SK-N-MC (cell line): ENCODE data around the gene DMXL2.
"Not testable (repeated sequence)": the region's sequence is repeated elsewhere in the genome, so short reads cannot be mapped to it uniquely, and the experiment has no call there.

ENCODE experiments used
- DNase-seq: peaks from one replicate; pipeline ENCODE4 v3.0.0-alpha.2; 2011; ENCODE audit warnings: low read depth, low spot score
- H3K27ac ChIP-seq: fragments of 200-600 bp; sonication (generic); 2 replicates; pipeline ENCODE4 v1.5.1; 2016; ENCODE audit warnings: mixed run types
- H3K36me3 ChIP-seq: fragments of 200-600 bp; sonication (generic); 2 replicates; pipeline ENCODE4 v1.6.1; 2017; ENCODE audit warnings: antibody characterized with exemption, low read length, mixed read lengths; ENCODE audit not compliant: insufficient read depth
- H3K4me3 ChIP-seq: fragments of 200-600 bp; sonication (generic); 2 replicates; pipeline ENCODE4 v1.5.1; 2016
- H3K9ac ChIP-seq: fragments of 200-600 bp; sonication (generic); 2 replicates; pipeline ENCODE4 v1.8.0; 2017; ENCODE audit warnings: mixed run types, mixed read lengths; ENCODE audit not compliant: insufficient read length
- H3K9me3 ChIP-seq: fragments of 200-600 bp; sonication (generic); 2 replicates; pipeline ENCODE4 v1.6.1; 2017; ENCODE audit warnings: low read depth, mild to moderate bottlenecking, antibody characterized with exemption, low read length, moderate library complexity, mixed read lengths
- EZH2 ChIP-seq: fragments of 200-600 bp; sonication (generic); IDR thresholded peaks from one replicate; pipeline ENCODE4 v1.6.1; 2017; ENCODE audit warnings: antibody characterized with exemption
- FOXP2 ChIP-seq: optimal IDR thresholded peaks from 2 replicates; pipeline ENCODE3; 2011; ENCODE audit warnings: mild to moderate bottlenecking, moderate library complexity; ENCODE audit not compliant: insufficient read depth; ENCODE audit errors: extremely low read length, control extremely low read depth
- POLR2AphosphoS5 ChIP-seq: IDR thresholded peaks from 2 replicates; pipeline ENCODE4 v1.6.1; 2012; ENCODE audit warnings: mild to moderate bottlenecking, low read depth, low read length, borderline replicate concordance

The DMXL2 gene

GRCh38 chr15:51460796-51461195 lies 161.8 kb downstream of the DMXL2 start:
- H3K9me3 ChIP-seq = no peaks in the 10 kb centered on the region
- no peak overlapping the region for H3K4me3 ChIP-seq
- H3K27ac ChIP-seq = no peak overlapping the region
- no peak for TF ChIP-seq FOXP2
- no peak for TF ChIP-seq EZH2
- no peak for TF ChIP-seq POLR2AphosphoS5
- no peak overlapping the region for H3K9ac ChIP-seq
- peaks cover 80% of the 10 kb centered on the region for H3K36me3 ChIP-seq
- DNase-seq = no peak

- no peak for DNase-seq
- H3K36me3 ChIP-seq = peaks cover 92% of the 10 kb centered on the region
- no peaks in the 10 kb centered on the region for H3K9me3 ChIP-seq
- no peak overlapping the region for H3K4me3 ChIP-seq
- no peak overlapping the region for H3K9ac ChIP-seq
- no peak overlapping the region for H3K27ac ChIP-seq
- no peak for TF ChIP-seq EZH2
- no peak for TF ChIP-seq POLR2AphosphoS5
These were observed 172.6 kb downstream of the DMXL2 start for GRCh38 chr15:51450001-51450400.

GRCh38 chr15:51448622-51449399 lies 173.8 kb downstream of the DMXL2 start:
- Histone ChIP-seq H3K9me3 (no peaks in the 10 kb centered on the region), H3K36me3 (peaks cover 90% of the 10 kb centered on the region), H3K27ac (no peak overlapping the region), H3K4me3 (no peak overlapping the region), H3K9ac (no peak overlapping the region)
- no peak for TF ChIP-seq FOXP2
- no peak for TF ChIP-seq POLR2AphosphoS5
- no peak for TF ChIP-seq EZH2
- no peak for DNase-seq

GRCh38 chr15:51447855-51448621 lies 174.5 kb downstream of the DMXL2 start:
- TF ChIP-seq POLR2AphosphoS5 (no peak), EZH2 (no peak), FOXP2 (no peak)
- Histone ChIP-seq H3K9ac (no peak overlapping the region), H3K27ac (no peak overlapping the region), H3K9me3 (no peaks in the 10 kb centered on the region), H3K36me3 (peaks cover 84% of the 10 kb centered on the region), H3K4me3 (no peak overlapping the region)
- DNase-seq = no peak

DNA sequence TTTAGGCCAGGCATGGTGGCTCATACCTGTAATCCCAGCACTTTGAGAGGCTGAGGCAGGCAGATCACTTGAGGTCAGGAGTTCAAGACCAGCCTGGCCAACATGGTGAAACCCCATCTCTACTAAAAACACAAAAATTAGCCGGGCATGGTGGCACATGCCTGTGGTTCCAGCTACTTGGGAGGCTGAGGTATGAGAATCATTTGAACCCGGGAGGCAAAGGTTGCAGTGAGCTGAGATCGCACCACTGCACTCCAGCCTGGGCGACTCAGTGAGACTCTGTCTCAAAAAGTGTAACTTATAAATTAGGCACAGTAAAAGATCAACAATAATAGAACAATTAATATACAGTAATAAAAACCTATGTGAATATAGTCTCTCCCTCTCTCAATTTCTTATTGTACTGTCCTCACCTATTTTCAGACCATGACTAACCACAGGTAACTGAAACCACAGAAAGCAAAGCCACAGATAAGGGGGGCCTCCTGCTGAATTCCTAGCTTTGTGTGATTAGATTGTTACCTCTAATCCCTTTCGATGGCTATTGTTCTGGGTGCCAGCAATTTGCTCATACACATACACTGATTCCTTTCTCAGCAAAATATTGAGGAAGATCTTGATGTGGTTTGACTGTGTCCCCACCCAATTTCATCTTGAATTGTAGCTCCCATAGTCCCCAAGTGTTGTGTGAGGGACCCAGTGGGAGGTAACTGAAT lies 176.4 kb downstream of the DMXL2 start:
- H3K9me3 ChIP-seq, H3K9ac ChIP-seq, H3K4me3 ChIP-seq, H3K27ac ChIP-seq, DNase-seq: not testable (repeated sequence)
- peaks cover 68% of the 10 kb centered on the region for H3K36me3 ChIP-seq

GRCh38 chr15:51444807-51445206 lies 177.8 kb downstream of the DMXL2 start:
- no peak for DNase-seq
- Histone ChIP-seq H3K9ac (no peak overlapping the region), H3K4me3 (no peak overlapping the region), H3K9me3 (no peaks in the 10 kb centered on the region), H3K36me3 (peaks cover 54% of the 10 kb centered on the region), H3K27ac (no peak overlapping the region)
- no peak for TF ChIP-seq FOXP2
- no peak for TF ChIP-seq EZH2
- no peak for TF ChIP-seq POLR2AphosphoS5

DNA sequence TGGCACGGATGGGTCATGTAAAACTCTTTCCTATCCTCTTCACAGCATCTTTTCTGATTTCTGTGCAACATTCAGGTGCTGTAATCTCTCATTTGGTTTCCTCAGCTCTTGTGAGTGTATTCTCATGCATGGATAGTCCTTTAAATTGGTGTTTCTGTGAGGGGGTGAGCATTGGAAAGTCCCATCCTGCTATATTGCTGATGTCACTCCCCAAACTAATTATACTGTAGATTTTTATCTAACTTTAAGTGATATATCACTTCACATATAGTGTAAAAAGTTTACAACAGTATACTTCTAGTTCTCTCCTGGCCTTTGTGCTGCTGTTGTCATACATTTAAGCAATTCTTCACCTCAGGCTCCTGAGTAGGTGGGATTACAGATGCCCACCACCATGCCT lies 178.5 kb downstream of the DMXL2 start:
- Histone ChIP-seq H3K9me3 (no peaks in the 10 kb centered on the region), H3K27ac (no peak overlapping the region)

DNA sequence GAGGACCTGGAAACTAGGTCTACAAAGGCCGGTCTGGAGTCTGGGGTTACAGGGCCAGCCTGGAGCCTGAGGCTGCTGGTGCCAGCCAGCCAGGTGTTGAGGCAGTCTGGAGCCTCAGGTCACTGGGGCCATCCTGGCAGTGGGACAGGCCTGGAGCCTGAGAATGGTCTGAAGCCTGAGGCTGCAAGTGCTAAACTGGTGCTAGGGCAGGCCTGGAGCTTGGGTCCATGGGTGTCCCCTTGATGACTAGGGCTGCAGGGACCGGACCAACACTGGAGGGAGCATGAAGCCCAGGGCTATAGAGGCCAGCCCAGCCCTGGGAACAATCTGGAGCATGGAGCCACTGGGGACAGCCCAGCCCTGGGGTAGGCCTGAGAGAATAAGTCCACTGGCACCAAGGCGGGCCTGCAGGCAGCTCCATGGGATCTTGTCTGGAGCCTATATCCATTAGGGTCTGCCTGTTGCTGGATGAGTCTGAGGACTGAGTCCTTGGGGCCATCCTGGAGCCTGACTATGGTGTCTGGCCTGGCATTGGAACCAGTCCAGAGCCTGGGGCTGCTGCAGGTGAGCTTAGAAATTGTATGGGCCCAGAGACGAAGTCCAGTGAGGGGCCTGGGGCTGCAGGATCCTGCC lies 179.2 kb downstream of the DMXL2 start:
- no peaks in the 10 kb centered on the region for H3K9me3 ChIP-seq

More for the DNA sequence above, 178.5 kb downstream of the DMXL2 start:
- peaks cover 47% of the 10 kb centered on the region for H3K36me3 ChIP-seq
- no peak for DNase-seq
- H3K4me3 ChIP-seq = no peak overlapping the region
- H3K9ac ChIP-seq = no peak overlapping the region
- TF ChIP-seq FOXP2 (no peak), POLR2AphosphoS5 (no peak), EZH2 (no peak)

More for the DNA sequence above, 179.2 kb downstream of the DMXL2 start:
- peaks cover 40% of the 10 kb centered on the region for H3K36me3 ChIP-seq
- H3K4me3 ChIP-seq = no peak overlapping the region
- TF ChIP-seq FOXP2 (no peak), POLR2AphosphoS5 (no peak), EZH2 (no peak)
- no peak for DNase-seq
- no peak overlapping the region for H3K9ac ChIP-seq
- no peak overlapping the region for H3K27ac ChIP-seq
